Spleen (tissue), 7 donors: ENCODE results near the gene BTNL8.

Experiments
- CTCF ChIP-seq, 11 experiments: fragments of 200-600 bp in 7 of 11; fragments of 450-650 bp in 4 of 11; sonication (generic) in 4 of 11; IDR thresholded peaks in 8 of 11; conservative IDR thresholded peaks in 3 of 11; 1 replicate in 7 of 11; 2 replicates in 4 of 11; pipeline versions ENCODE4 v1.4.0 to v1.8.0; 2016 to 2021; ENCODE audit warnings: antibody characterized with exemption in 11 of 11, inconsistent platforms in 4 of 11, mild to moderate bottlenecking in 1 of 11
- POLR2A ChIP-seq, 3 donors: fragments of 450-650 bp; IDR thresholded peaks; one replicate each; pipeline ENCODE4 v1.5.1; 2017; ENCODE audit warnings: antibody characterized with exemption in 3 of 3, mild to moderate bottlenecking in 1 of 3
- POLR2AphosphoS5 ChIP-seq, 3 donors: sonication (generic); formaldehyde crosslinking; IDR thresholded peaks; one replicate each; pipeline ENCODE4 v1.5.1; 2017; ENCODE audit warnings: antibody characterized with exemption in 3 of 3
- donor health status: DM: no; HTN: no; CAD: no; lungs with moderate emphysema.
- donor health status: DM: no; HTN: no; CAD: no.
- donor health status: DM: no; HTN: no; CAD: no.

DNA sequence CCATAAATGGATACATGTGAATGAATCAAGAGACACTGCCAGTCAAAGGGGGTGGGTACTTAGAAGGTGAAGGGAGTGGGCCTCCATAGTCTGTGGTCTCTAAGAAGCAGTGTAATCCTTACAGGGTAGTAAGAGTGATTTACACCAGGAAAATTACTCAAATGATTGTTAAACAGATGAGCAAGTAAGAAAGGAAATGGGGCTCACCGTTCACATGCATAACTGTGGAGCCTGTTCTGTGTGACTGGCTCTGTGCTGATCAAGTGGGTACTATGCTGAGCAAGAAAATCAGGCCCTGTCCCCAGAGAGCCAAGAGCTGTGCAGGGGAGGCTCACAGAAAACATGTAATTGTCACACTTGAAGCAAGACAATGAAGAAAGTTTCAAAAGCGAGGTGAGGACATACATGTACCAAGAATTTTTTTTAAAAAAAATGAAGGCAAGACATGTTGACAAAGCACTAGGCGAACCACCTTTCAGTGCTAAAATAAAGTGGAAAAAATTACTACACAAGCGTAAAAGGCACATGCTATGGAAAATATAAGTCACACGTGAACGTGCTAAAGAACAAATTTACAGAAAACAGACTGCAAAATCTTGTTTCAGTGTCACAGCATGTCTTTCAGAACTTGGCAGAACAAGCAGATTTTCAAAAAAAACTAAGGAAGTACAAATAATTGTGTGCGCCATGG is 2.5 kb downstream of the BTNL8 start:
- no peak for TF ChIP-seq POLR2A (IDR thresholded peaks at IDR 0.05)
- no peak for TF ChIP-seq CTCF (IDR thresholded peaks at IDR 0.05 in 8 of 11, conservative IDR thresholded peaks at IDR 0.05 in 3 of 11)
- TF ChIP-seq POLR2AphosphoS5 (IDR thresholded peaks at IDR 0.05): no peak
